ENCODE results near the gene KIAA1217.

GRCh38 chr10:24405635-24406034 lies 196.7 kb downstream of the KIAA1217 start:
- TF ChIP-seq CTCF (IDR thresholded peaks at IDR 0.05), result no peak
- no peak for TF ChIP-seq POLR2A (IDR thresholded peaks at IDR 0.05)

Measured in prostate gland (tissue), 2 donors.